Upper lobe of left lung (tissue), 6 donors: ENCODE results near the gene LRP1. TPM values are rescaled to one million over a fixed set of nuclear protein-coding genes. Genes with fewer than 3 reads are reported as not detected.

Source experiments
- ATAC-seq, 2 donors: fragments of 200-7000 bp; cut with Tn5 transposase; one replicate each; pipeline ENCODE4 v1.9.1; 2022; ENCODE audit warnings: mild to moderate bottlenecking in 2 of 2, moderate library complexity in 2 of 2; ENCODE audit not compliant: low FRiP score in 2 of 2
- DNase-seq, 2 donors: peaks; one replicate each; pipeline ENCODE4 v3.0.0-alpha.2; 2019 to 2020
- H3K27ac ChIP-seq, 4 donors: fragments of 200-600 bp; sonication (generic); one replicate each; pipeline ENCODE4 v1.5.1; 2016 to 2019
- H3K27me3 ChIP-seq, 4 donors: fragments of 200-600 bp; sonication (generic); one replicate each; pipeline ENCODE4 v1.5.1; 2017 to 2019
- H3K36me3 ChIP-seq, 4 donors: fragments of 200-600 bp; sonication (generic); one replicate each; pipeline ENCODE4 v1.5.1; 2016 to 2019
- H3K4me1 ChIP-seq, 4 donors: fragments of 200-600 bp; sonication (generic); one replicate each; pipeline ENCODE4 v1.5.1; 2018 to 2019
- H3K4me3 ChIP-seq, 4 donors: fragments of 200-600 bp; sonication (generic); one replicate each; pipeline ENCODE4 v1.5.1; 2017 to 2019; ENCODE audit warnings: mild to moderate bottlenecking in 2 of 4, moderate library complexity in 1 of 4
- H3K9me3 ChIP-seq, 4 donors: fragments of 200-600 bp; sonication (generic); one replicate each; pipeline ENCODE4 v1.5.1; 2018 to 2019
- CTCF ChIP-seq, 6 experiments: fragments of 450-650 bp in 4 of 6; fragments of 200-600 bp in 2 of 6; sonication (generic) in 2 of 6; IDR thresholded peaks; one replicate each; pipeline ENCODE4 v1.5.1; 2016 to 2019; ENCODE audit warnings: antibody characterized with exemption in 6 of 6
- EP300 ChIP-seq, 4 donors: sonication (generic); formaldehyde crosslinking; IDR thresholded peaks; one replicate each; pipeline ENCODE4 v1.5.1; 2017; ENCODE audit warnings: antibody characterized with exemption in 4 of 4, control low read depth in 2 of 4
- POLR2A ChIP-seq, 4 donors: fragments of 450-650 bp; IDR thresholded peaks; one replicate each; pipeline ENCODE4 v1.5.1; 2016 to 2017; ENCODE audit warnings: antibody characterized with exemption in 4 of 4, mild to moderate bottlenecking in 2 of 4
- POLR2AphosphoS5 ChIP-seq, 2 donors: sonication (generic); formaldehyde crosslinking; IDR thresholded peaks; one replicate each; pipeline ENCODE4 v1.5.1; 2017; ENCODE audit warnings: antibody characterized with exemption in 2 of 2
- WGBS, 2 donors: methylation state at CpG; one replicate each; pipeline ENCODE4 v1.1.5; 2017 to 2018; 5-methylcytosine and 5-hydroxymethylcytosine counted together
- total RNA-seq, 6 donors: library from RNA; depleted of rRNA in 4 of 6; stranded (reverse); fragments of >200 nt in 4 of 6; gene quantifications; one replicate each; pipeline versions ENCODE4 v1.1.0 to v1.2.1, GENCODE V29; 2016 to 2021
- donor health status: DM: no; HTN: no; CAD: no; lungs with moderate emphysema.
- donor health status: DM: no; HTN: yes; CAD: no; lungs with severe emphysema.

LRP1 gene
- total RNA-seq, 6 donors from 2014 or later: 137 to 504 (median 308) TPM

GRCh38 chr12:57182918-57183575 is 54.8 kb downstream of the LRP1 start:
- DNase-seq (peak in 1 of 2 donors; percentile 76), ATAC-seq (peak; percentile 81 to 84)
- no peak overlapping the region for H3K27ac ChIP-seq
- WGBS, 2 donors: 62 to 64% methylated on average over 13 of the region's 13 CpGs
- no peak for TF ChIP-seq EP300 (IDR thresholded peaks at IDR 0.05)
- peak; percentile 84 to 94 (median 88) for TF ChIP-seq CTCF (IDR thresholded peaks at IDR 0.05)
- H3K4me1 ChIP-seq: no peaks in the 10 kb centered on the region
- H3K36me3 ChIP-seq: peaks cover 6 to 83% (median 59%) of the 10 kb centered on the region in 4 donors
- no peak overlapping the region for H3K4me3 ChIP-seq
- H3K9me3 ChIP-seq: no peaks in the 10 kb centered on the region
- H3K27me3 ChIP-seq: no peaks in the 10 kb centered on the region

GRCh38 chr12:57183939-57184725 is 55.8 kb downstream of the LRP1 start:
- TF ChIP-seq EP300 (IDR thresholded peaks at IDR 0.05) (no peak), POLR2AphosphoS5 (IDR thresholded peaks at IDR 0.05) (no peak), POLR2A (IDR thresholded peaks at IDR 0.05) (no peak), CTCF (IDR thresholded peaks at IDR 0.05) (no peak)
- Histone ChIP-seq H3K9me3 (no peaks in the 10 kb centered on the region), H3K36me3 (peaks cover 6 to 83% (median 57%) of the 10 kb centered on the region in 4 donors), H3K4me3 (no peak overlapping the region), H3K27ac (no peak overlapping the region), H3K27me3 (no peaks in the 10 kb centered on the region), H3K4me1 (no peaks in the 10 kb centered on the region)
- WGBS, 2 donors: 97% methylated on average over 18 to 22 of the region's 22 CpGs
- DNase-seq: no peak
- ATAC-seq: no peak

GRCh38 chr12:57185403-57185802 is 57.1 kb downstream of the LRP1 start:
- Histone ChIP-seq H3K36me3 (peaks cover 2 to 78% (median 52%) of the 10 kb centered on the region in 4 donors), H3K27ac (no peak overlapping the region), H3K27me3 (no peaks in the 10 kb centered on the region), H3K4me3 (no peak overlapping the region), H3K4me1 (peaks cover 2 to 12% (median 6%) of the 10 kb centered on the region in 4 donors), H3K9me3 (no peaks in the 10 kb centered on the region)
- 95 to 97% methylated on average over 9 to 18 of the region's 25 CpGs for WGBS, 2 donors
- no peak for DNase-seq
- TF ChIP-seq EP300 (IDR thresholded peaks at IDR 0.05): no peak
- no peak for TF ChIP-seq POLR2AphosphoS5 (IDR thresholded peaks at IDR 0.05)
- no peak for TF ChIP-seq CTCF (IDR thresholded peaks at IDR 0.05)
- TF ChIP-seq POLR2A (IDR thresholded peaks at IDR 0.05): no peak
- ATAC-seq: no peak

- peaks cover 3 to 14% (median 9%) of the 10 kb centered on the region in 4 donors for H3K4me1 ChIP-seq
- no peak overlapping the region for H3K4me3 ChIP-seq
- peaks cover 2 to 78% (median 49%) of the 10 kb centered on the region in 4 donors for H3K36me3 ChIP-seq
- no peak for DNase-seq
- no peaks in the 10 kb centered on the region for H3K27me3 ChIP-seq
- TF ChIP-seq POLR2A (IDR thresholded peaks at IDR 0.05) (no peak), EP300 (IDR thresholded peaks at IDR 0.05) (no peak), POLR2AphosphoS5 (IDR thresholded peaks at IDR 0.05) (no peak), CTCF (IDR thresholded peaks at IDR 0.05) (no peak)
- no peak for ATAC-seq
- WGBS, 2 donors: 88 to 89% methylated on average over 4 to 11 of the region's 12 CpGs
- no peak overlapping the region for H3K27ac ChIP-seq
- no peaks in the 10 kb centered on the region for H3K9me3 ChIP-seq
Observed at GRCh38 chr12:57185906-57186508, 57.7 kb downstream of the LRP1 start.
